ENCODE results near the gene TRIP10. TPM values are rescaled to one million over a fixed set of nuclear protein-coding genes. Genes with fewer than 3 reads are reported as not detected.

TRIP10 gene
- total RNA-seq, 3 donors from 2014 or later, result 56.9 to 98.1 (median 87.5) TPM

DNA sequence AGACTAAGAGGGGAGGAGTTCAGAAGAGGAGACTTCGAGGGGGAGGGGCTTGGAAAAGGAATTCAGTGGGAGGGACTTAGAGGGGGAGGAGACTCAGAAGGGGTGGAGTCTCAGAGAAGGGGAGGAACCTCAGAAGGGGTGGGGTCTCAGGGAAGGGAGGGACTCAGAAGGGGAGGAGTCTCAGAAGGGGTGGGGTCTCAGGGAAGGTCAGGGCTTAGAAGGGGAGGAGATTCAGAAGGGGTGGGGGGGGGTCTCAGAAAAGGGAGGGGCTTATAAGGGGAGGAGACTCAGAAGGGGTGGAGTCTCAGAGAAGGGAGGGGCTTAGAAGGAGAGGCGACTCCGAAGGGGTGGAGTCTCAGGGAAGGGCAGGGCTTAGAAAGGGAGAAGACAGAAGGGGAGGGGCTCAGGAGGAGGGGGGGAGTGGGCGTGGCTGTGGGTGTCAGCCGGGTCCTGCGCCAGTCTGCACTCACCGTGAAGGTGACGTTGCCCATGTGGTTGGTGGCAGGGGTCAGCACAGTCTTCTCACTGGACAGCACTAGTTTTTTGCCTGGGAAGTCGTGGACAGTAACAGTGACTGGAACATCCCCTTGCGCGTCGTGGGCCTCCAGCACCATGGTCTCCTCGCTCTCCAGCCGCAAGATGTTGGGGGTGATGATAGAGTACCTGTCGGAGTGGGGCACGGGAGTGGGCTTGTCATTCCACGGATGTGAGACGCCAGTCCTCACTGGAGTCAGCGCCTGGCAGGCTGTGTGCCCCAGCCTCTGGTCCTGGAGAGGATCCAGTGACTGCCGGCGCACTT is 20.5 kb upstream of the TRIP10 start:
- TF ChIP-seq POLR2A (IDR thresholded peaks at IDR 0.05), result no peak
- no peak for TF ChIP-seq POLR2AphosphoS5 (IDR thresholded peaks at IDR 0.05)
- TF ChIP-seq, protein P1, sequence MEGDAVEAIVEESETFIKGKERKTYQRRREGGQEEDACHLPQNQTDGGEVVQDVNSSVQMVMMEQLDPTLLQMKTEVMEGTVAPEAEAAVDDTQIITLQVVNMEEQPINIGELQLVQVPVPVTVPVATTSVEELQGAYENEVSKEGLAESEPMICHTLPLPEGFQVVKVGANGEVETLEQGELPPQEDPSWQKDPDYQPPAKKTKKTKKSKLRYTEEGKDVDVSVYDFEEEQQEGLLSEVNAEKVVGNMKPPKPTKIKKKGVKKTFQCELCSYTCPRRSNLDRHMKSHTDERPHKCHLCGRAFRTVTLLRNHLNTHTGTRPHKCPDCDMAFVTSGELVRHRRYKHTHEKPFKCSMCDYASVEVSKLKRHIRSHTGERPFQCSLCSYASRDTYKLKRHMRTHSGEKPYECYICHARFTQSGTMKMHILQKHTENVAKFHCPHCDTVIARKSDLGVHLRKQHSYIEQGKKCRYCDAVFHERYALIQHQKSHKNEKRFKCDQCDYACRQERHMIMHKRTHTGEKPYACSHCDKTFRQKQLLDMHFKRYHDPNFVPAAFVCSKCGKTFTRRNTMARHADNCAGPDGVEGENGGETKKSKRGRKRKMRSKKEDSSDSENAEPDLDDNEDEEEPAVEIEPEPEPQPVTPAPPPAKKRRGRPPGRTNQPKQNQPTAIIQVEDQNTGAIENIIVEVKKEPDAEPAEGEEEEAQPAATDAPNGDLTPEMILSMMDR (IDR thresholded peaks at IDR 0.05), result no peak
- Histone ChIP-seq H3K27me3 (no peaks in the 10 kb centered on the region), H3K4me3 (peak overlapping the region; percentile 34 to 51 (median 35)), H3K4me1 (no peaks in the 10 kb centered on the region), H3K9me3 (no peaks in the 10 kb centered on the region), H3K36me3 (no peaks in the 10 kb centered on the region), H3K27ac (peak overlapping the region in 1 of 2 donors; percentile 56)
- DNase-seq (ENCODE audit: low spot score in 2 of 2), result no peak
- intact Hi-C loops (cut with DNase I; ENCODE audit: low total_unique reads), result no loop called here

DNA sequence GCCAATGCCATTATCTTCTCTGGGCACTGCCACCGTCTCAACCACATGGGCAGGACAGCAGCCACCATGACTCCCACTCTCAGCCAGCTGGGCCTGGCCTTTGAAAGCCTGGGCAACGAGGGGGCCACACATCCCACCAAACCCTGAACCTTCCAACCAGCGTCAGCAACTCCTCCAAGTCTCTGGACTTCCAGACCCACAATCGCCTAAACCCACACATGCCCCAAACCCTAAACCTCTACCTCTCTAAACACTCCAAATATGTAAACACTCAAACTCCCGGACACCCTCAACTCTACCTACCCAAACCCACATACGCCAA is 20.0 kb upstream of the TRIP10 start:
- DNase-seq (ENCODE audit: low spot score in 2 of 2), result no peak
- TF ChIP-seq POLR2AphosphoS5 (IDR thresholded peaks at IDR 0.05) (no peak), POLR2A (IDR thresholded peaks at IDR 0.05) (no peak)
- TF ChIP-seq, protein P1 (IDR thresholded peaks at IDR 0.05), result no peak
- Histone ChIP-seq H3K4me3 (peak overlapping the region; percentile 34 to 51 (median 35)), H3K27ac (peak overlapping the region in 1 of 2 donors; percentile 56), H3K9me3 (no peaks in the 10 kb centered on the region), H3K4me1 (no peaks in the 10 kb centered on the region), H3K36me3 (no peaks in the 10 kb centered on the region), H3K27me3 (no peaks in the 10 kb centered on the region)
- intact Hi-C loops (cut with DNase I; ENCODE audit: low total_unique reads), result no loop called here

DNA sequence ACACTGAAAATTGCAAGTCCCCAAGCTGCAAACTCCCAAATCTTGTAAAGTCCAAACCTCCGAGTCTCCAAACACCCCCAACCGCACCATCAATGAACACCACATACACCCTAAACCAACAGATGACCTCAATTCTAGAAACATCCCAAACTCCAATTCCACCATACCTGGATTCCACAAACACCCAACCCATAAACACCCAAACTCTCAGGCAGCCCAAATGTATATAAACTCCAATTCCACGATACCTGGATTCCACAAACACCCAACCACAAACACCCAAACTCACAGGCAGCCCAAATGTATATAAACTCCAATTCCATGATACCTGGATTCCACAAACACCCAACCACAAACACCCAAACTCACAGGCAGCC is 19.5 kb upstream of the TRIP10 start:
- H3K4me3 ChIP-seq, result peak overlapping the region; percentile 34 to 51 (median 35)
- H3K36me3 ChIP-seq, result no peaks in the 10 kb centered on the region
- H3K4me1 ChIP-seq, result no peaks in the 10 kb centered on the region
- TF ChIP-seq POLR2AphosphoS5 (IDR thresholded peaks at IDR 0.05) (no peak), POLR2A (IDR thresholded peaks at IDR 0.05) (no peak)
- TF ChIP-seq, protein P1 (IDR thresholded peaks at IDR 0.05), result no peak
- peak overlapping the region in 1 of 2 donors; percentile 53 for H3K27ac ChIP-seq
- no peaks in the 10 kb centered on the region for H3K9me3 ChIP-seq
- DNase-seq (ENCODE audit: low spot score in 2 of 2), result no peak
- H3K27me3 ChIP-seq, result no peaks in the 10 kb centered on the region
- intact Hi-C loops (cut with DNase I; ENCODE audit: low total_unique reads), result no loop called here

DNA sequence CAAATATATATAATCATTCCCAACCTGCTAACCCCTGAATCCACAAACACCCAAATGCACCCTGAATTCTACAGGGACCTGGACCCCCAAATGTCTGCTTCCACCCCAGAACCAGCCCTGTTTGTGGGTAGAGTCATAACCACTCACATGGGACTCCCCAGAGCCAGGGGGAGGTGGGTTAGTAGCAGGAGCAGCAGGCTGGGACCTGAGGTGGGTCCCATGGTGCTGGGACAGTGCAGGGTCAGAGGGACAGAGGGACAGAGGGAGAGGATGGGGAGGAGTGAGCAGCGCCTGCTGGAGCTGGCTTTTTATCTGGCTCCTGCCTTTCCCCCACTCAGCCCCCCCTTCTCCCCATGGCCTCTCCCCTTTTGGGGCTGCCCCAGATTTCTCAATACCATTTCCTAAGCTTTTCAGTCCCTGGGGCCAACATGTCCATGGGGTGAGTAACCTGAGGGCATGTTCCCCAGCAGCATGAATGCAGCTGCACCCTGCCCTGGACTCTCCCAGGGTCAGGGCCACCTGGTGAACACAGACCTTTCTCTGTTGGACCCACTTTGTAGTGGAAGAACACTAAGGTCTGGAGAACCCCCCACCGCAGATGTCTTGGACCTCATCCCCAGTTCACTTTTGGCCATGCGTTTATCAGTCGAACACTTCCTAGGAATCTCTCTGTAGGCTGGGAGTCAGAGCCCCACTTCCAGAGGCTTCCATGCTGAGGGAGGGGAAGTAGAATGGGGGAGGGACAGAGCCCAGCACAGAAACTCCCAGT is 18.9 kb upstream of the TRIP10 start, which contains the start of gene C3:
Gene C3, minus strand, starts transcription at position 282 of the 769 bp plus-strand sequence. Its CDS starts 61 bp downstream, at position 221.
- peak in 1 of 2 donors; percentile 44 for DNase-seq (ENCODE audit: low spot score in 2 of 2)
- intact Hi-C loops (cut with DNase I; ENCODE audit: low total_unique reads), result no loop called here
- Histone ChIP-seq H3K27me3 (no peaks in the 10 kb centered on the region), H3K36me3 (no peaks in the 10 kb centered on the region), H3K27ac (peak within 1 kb of the TSS; percentile 56 to 72), H3K4me1 (no peaks in the 10 kb centered on the region), H3K9me3 (no peaks in the 10 kb centered on the region), H3K4me3 (peak within 1 kb of the TSS; percentile 34 to 51 (median 35))
- TF ChIP-seq POLR2A (IDR thresholded peaks at IDR 0.05) (peak; percentile 29), POLR2AphosphoS5 (IDR thresholded peaks at IDR 0.05) (peak; percentile 47 to 78 (median 66))
- TF ChIP-seq, protein P1 (IDR thresholded peaks at IDR 0.05), result no peak

DNA sequence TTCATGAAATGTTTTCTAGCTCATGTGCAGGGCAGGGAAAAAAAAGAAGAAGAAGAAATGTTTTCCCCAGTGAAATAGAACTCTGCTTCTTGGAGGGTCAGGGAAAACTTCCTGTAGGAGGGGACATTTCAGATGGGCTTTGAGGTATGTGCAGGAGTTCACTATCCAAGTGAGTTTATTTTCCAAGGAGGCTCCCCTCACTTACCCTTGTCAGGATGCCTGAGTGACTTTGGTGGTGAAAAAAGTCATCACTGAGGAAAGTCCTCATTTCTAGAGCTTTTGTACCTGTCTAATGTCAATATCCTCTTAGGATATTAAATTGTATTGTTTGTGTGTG is 18.4 kb upstream of the TRIP10 start:
- TF ChIP-seq, protein P1 (IDR thresholded peaks at IDR 0.05), result no peak
- TF ChIP-seq POLR2A (IDR thresholded peaks at IDR 0.05) (no peak), POLR2AphosphoS5 (IDR thresholded peaks at IDR 0.05) (no peak)
- no peaks in the 10 kb centered on the region for H3K27me3 ChIP-seq
- no peaks in the 10 kb centered on the region for H3K9me3 ChIP-seq
- H3K4me1 ChIP-seq, result no peaks in the 10 kb centered on the region
- DNase-seq (ENCODE audit: low spot score in 2 of 2), result no peak
- no peak overlapping the region for H3K4me3 ChIP-seq
- H3K36me3 ChIP-seq, result no peaks in the 10 kb centered on the region
- intact Hi-C loops (cut with DNase I; ENCODE audit: low total_unique reads), result no loop called here
- H3K27ac ChIP-seq, result peak overlapping the region; percentile 53 to 72
